CD14-positive monocyte (primary cell): Measurements from ENCODE around the gene CENPC. TPM values are rescaled to one million over a fixed set of nuclear protein-coding genes. Genes with fewer than 3 reads are reported as not detected.

Source experiments
- DNase-seq, 3 donors: peaks; one replicate each; pipeline ENCODE4 v3.0.0-alpha.2; 2011 to 2022
- H2AFZ ChIP-seq: 2 replicates; pipeline ENCODE4 v1.6.0; 2012; ENCODE audit warnings: mild to moderate bottlenecking, low read depth, low read length, inconsistent platforms; ENCODE audit not compliant: insufficient read depth, poor library complexity, severe bottlenecking
- H3K27ac ChIP-seq, 2 donors: 1 replicate in 1 of 2; 2 replicates in 1 of 2; pipeline ENCODE4 v1.5.1; 2012 to 2013; ENCODE audit warnings: low read length in 2 of 2, control low read depth in 1 of 2, inconsistent platforms in 1 of 2, low read depth in 1 of 2, mild to moderate bottlenecking in 1 of 2
- H3K27me3 ChIP-seq, 2 donors: one replicate each; pipeline versions ENCODE4 v1.6.0 to v1.6.1; 2011 to 2013; ENCODE audit warnings: low read length in 2 of 2; ENCODE audit not compliant: control insufficient read depth in 2 of 2, insufficient read depth in 2 of 2
- H3K36me3 ChIP-seq, 2 donors: replicated peaks in 1 of 2; 1 replicate in 1 of 2; 2 replicates in 1 of 2; pipeline versions ENCODE4 v1.5.1 to v1.6.1; 2012 to 2013; ENCODE audit warnings: low read length in 2 of 2, control low read depth in 1 of 2, inconsistent platforms in 1 of 2, mild to moderate bottlenecking in 1 of 2; ENCODE audit not compliant: insufficient read depth in 2 of 2, control insufficient read depth in 1 of 2
- H3K4me1 ChIP-seq, 2 donors: 1 replicate in 1 of 2; 2 replicates in 1 of 2; pipeline versions ENCODE4 v1.5.1 to v1.6.1; 2012 to 2013; ENCODE audit warnings: low read length in 2 of 2, control low read depth in 1 of 2, inconsistent platforms in 1 of 2, mild to moderate bottlenecking in 1 of 2, moderate library complexity in 1 of 2; ENCODE audit not compliant: insufficient read depth in 2 of 2, control insufficient read depth in 1 of 2
- H3K4me2 ChIP-seq: replicated peaks from 2 replicates; pipeline ENCODE3; 2012; ENCODE audit warnings: low read length, moderate library complexity, mild to moderate bottlenecking; ENCODE audit not compliant: poor library complexity, severe bottlenecking; ENCODE audit errors: extremely low read depth
- H3K4me3 ChIP-seq, 3 experiments: fragments of 200-600 bp in 1 of 3; sonication (generic) in 1 of 3; replicated peaks in 1 of 3; 1 replicate in 2 of 3; 2 replicates in 1 of 3; pipeline ENCODE4 v1.5.1; 2011 to 2013; ENCODE audit warnings: low read length in 3 of 3, mild to moderate bottlenecking in 3 of 3, control low read depth in 2 of 3, low read depth in 2 of 3, inconsistent platforms in 1 of 3, moderate library complexity in 1 of 3
- H3K79me2 ChIP-seq: 2 replicates; pipeline ENCODE4 v1.6.0; 2012; ENCODE audit warnings: mild to moderate bottlenecking, control low read depth, inconsistent platforms, low read length, moderate library complexity; ENCODE audit not compliant: insufficient read depth
- H3K9ac ChIP-seq: 2 replicates; pipeline ENCODE4 v1.6.0; 2017; ENCODE audit warnings: low read length, mild to moderate bottlenecking; ENCODE audit not compliant: insufficient read depth, poor library complexity, severe bottlenecking
- H3K9me3 ChIP-seq, 2 donors: replicated peaks in 1 of 2; 1 replicate in 1 of 2; 2 replicates in 1 of 2; pipeline versions ENCODE4 v1.5.1 to v1.6.1; 2012 to 2013; ENCODE audit warnings: low read length in 2 of 2, control low read depth in 1 of 2; ENCODE audit not compliant: control insufficient read depth in 1 of 2, insufficient read depth in 1 of 2
- H4K20me1 ChIP-seq: 2 replicates; pipeline ENCODE4 v1.6.0; 2012; ENCODE audit warnings: mild to moderate bottlenecking, low read length, control low read depth, moderate library complexity; ENCODE audit not compliant: insufficient read depth
- H3K27ac Mint-ChIP-seq, 7 donors: one replicate each; pipeline ENCODE4 v1.8.0; 2020; ENCODE audit warnings: mild to moderate bottlenecking in 7 of 7, mixed read lengths in 7 of 7, moderate library complexity in 6 of 7, inconsistent platforms in 2 of 7
- H3K27me3 Mint-ChIP-seq, 3 donors: one replicate each; pipeline ENCODE4 v1.8.0; 2021 to 2022; ENCODE audit warnings: low read depth in 3 of 3, mild to moderate bottlenecking in 3 of 3, mixed read lengths in 3 of 3, moderate library complexity in 3 of 3, inconsistent platforms in 1 of 3
- H3K36me3 Mint-ChIP-seq, 2 donors: one replicate each; pipeline ENCODE4 v1.8.0; 2020; ENCODE audit warnings: mixed read lengths in 2 of 2, inconsistent platforms in 1 of 2, mild to moderate bottlenecking in 1 of 2
- H3K4me1 Mint-ChIP-seq: one replicate; pipeline ENCODE4 v1.8.0; 2020; ENCODE audit warnings: mild to moderate bottlenecking, mixed read lengths
- H3K4me3 Mint-ChIP-seq, 2 donors: one replicate each; pipeline ENCODE4 v1.8.0; 2020; ENCODE audit warnings: mild to moderate bottlenecking in 2 of 2, mixed read lengths in 2 of 2, moderate library complexity in 1 of 2
- H3K9me3 Mint-ChIP-seq, 7 donors: one replicate each; pipeline ENCODE4 v1.8.0; 2020 to 2022; ENCODE audit warnings: mixed read lengths in 7 of 7, mild to moderate bottlenecking in 6 of 7, moderate library complexity in 6 of 7, inconsistent platforms in 2 of 7
- CTCF ChIP-seq: fragments of 200-600 bp; IDR thresholded peaks from one replicate; pipeline ENCODE4 v1.8.0; 2022; ENCODE audit warnings: antibody characterized with exemption, mild to moderate bottlenecking
- WGBS: methylation state at CpG from one replicate; pipeline ENCODE4 v1.1.5; 2013; ENCODE audit warnings: missing lambda C conversion rate; ENCODE audit not compliant: insufficient coverage; 5-methylcytosine and 5-hydroxymethylcytosine counted together
- intact Hi-C, 2 donors: fragments of 100-400 bp; cut with micrococcal nuclease; formaldehyde crosslinking; loops; one replicate each; pipeline versions ENCODE4 v1.15.0 to v1.15.1; 2023
- polyA plus RNA-seq, 3 donors: library from polyadenylated mRNA; depleted of rRNA in 1 of 3; unstranded in 2 of 3; stranded (reverse) in 1 of 3; fragments of 300-500 nt in 2 of 3; fragments of >200 nt in 1 of 3; fragmentation: Illumina TruSeq in 2 of 3; gene quantifications; 1 replicate in 2 of 3; 2 replicates in 1 of 3; pipeline ENCODE4 v1.2.3, GENCODE V29; 2012 to 2021

The CENPC gene
- polyA plus RNA-seq, 3 donors = 6.3 to 7.2 (median 6.7) TPM

GRCh38 chr4:67480810-67481209 lies 64.5 kb downstream of the CENPC start:
- Mint-ChIP-seq H3K4me3 (no peak overlapping the region), H3K27ac (no peak overlapping the region), H3K9me3 (peaks cover 0 to 23% (median 4%) of the 10 kb centered on the region in 7 donors), H3K4me1 (no peaks in the 10 kb centered on the region), H3K27me3 (no peaks in the 10 kb centered on the region), H3K36me3 (peaks cover 83 to 93% of the 10 kb centered on the region in 2 donors)
- H3K79me2 ChIP-seq = peaks cover 38% of the 10 kb centered on the region
- no peaks in the 10 kb centered on the region for H3K9me3 ChIP-seq
- H3K9ac ChIP-seq = no peak overlapping the region
- no peaks in the 10 kb centered on the region for H4K20me1 ChIP-seq
- H3K4me2 ChIP-seq = no peak overlapping the region
- H2AFZ ChIP-seq = no peak overlapping the region
- intact Hi-C loops = no loop called here
- H3K36me3 ChIP-seq = peaks cover 56 to 97% of the 10 kb centered on the region in 2 donors
- H3K4me1 ChIP-seq = no peaks in the 10 kb centered on the region
- H3K4me3 ChIP-seq = no peak overlapping the region
- H3K27ac ChIP-seq = no peak overlapping the region
- WGBS = no CpG with 5 or more reads among the region's 3 CpGs
- TF ChIP-seq CTCF = no peak
- DNase-seq = no peak
- H3K27me3 ChIP-seq = no peaks in the 10 kb centered on the region

- Histone ChIP-seq H3K4me2 (no peak overlapping the region), H3K4me1 (no peaks in the 10 kb centered on the region), H3K79me2 (peaks cover 12% of the 10 kb centered on the region), H2AFZ (no peak overlapping the region), H3K36me3 (peaks cover 57 to 90% of the 10 kb centered on the region in 2 donors), H3K27ac (no peak overlapping the region), H3K9ac (no peak overlapping the region), H3K27me3 (no peaks in the 10 kb centered on the region), H3K4me3 (no peak overlapping the region), H4K20me1 (no peaks in the 10 kb centered on the region), H3K9me3 (no peaks in the 10 kb centered on the region)
- no peak for DNase-seq
- intact Hi-C loops = no loop called here
- Mint-ChIP-seq H3K36me3 (peaks cover 77 to 93% of the 10 kb centered on the region in 2 donors), H3K4me1 (no peaks in the 10 kb centered on the region), H3K27me3 (no peaks in the 10 kb centered on the region), H3K9me3 (peaks cover 0 to 16% (median 0%) of the 10 kb centered on the region in 7 donors), H3K4me3 (no peak overlapping the region), H3K27ac (peak overlapping the region in 2 of 7 donors; percentile 45 to 61)
- 14% methylated on average over 1 of the region's 4 CpGs for WGBS
- no peak for TF ChIP-seq CTCF
These were observed 70.1 kb downstream of the CENPC start for GRCh38 chr4:67475155-67475554.
